DMS114 treated with DMSO at 0.1 percent for 48 hours (cell line): ENCODE results near the gene SOX30.

Experiments
- DNase-seq: peaks from one replicate; lab custom pipeline; 2025; ENCODE audit not compliant: unreplicated experiment; lab: John Stamatoyannopoulos, UW

Gene SOX30

GRCh38 chr5:157610990-157611389 lies 41.2 kb downstream of the SOX30 start:
- DNase-seq, result no peak

- no peak for DNase-seq
Measured at GRCh38 chr5:157608972-157609565, 43.2 kb downstream of the SOX30 start.

GRCh38 chr5:157607371-157608161 lies 44.7 kb downstream of the SOX30 start:
- no peak for DNase-seq

GRCh38 chr5:157606046-157606445 lies 46.2 kb downstream of the SOX30 start:
- no peak for DNase-seq

- DNase-seq, result no peak
Measured at GRCh38 chr5:157603333-157604190, 48.7 kb downstream of the SOX30 start.

- DNase-seq, result no peak
Measured at GRCh38 chr5:157602505-157602904, 49.7 kb downstream of the SOX30 start.

- DNase-seq, result no peak
Measured at GRCh38 chr5:157600252-157600651, 52.0 kb downstream of the SOX30 start.

GRCh38 chr5:157599565-157599964 lies 52.7 kb downstream of the SOX30 start:
- DNase-seq, result no peak

- DNase-seq, result no peak
Measured at GRCh38 chr5:157598350-157598936, 53.8 kb downstream of the SOX30 start.

- DNase-seq, result no peak
Measured at GRCh38 chr5:157597277-157597676, 55.0 kb downstream of the SOX30 start.

GRCh38 chr5:157596487-157596886 lies 55.8 kb downstream of the SOX30 start:
- no peak for DNase-seq

GRCh38 chr5:157594675-157595459 lies 57.4 kb downstream of the SOX30 start:
- no peak for DNase-seq

- no peak for DNase-seq
Measured at GRCh38 chr5:157594257-157594656, 58.0 kb downstream of the SOX30 start.

- DNase-seq, result no peak
Measured at GRCh38 chr5:157593052-157593757, 59.0 kb downstream of the SOX30 start.

GRCh38 chr5:157592594-157592993 lies 59.6 kb downstream of the SOX30 start:
- no peak for DNase-seq

GRCh38 chr5:157590478-157590877 lies 61.8 kb downstream of the SOX30 start:
- no peak for DNase-seq

GRCh38 chr5:157584628-157585027 lies 67.6 kb downstream of the SOX30 start:
- no peak for DNase-seq

GRCh38 chr5:157582731-157583620 lies 69.3 kb downstream of the SOX30 start:
- no peak for DNase-seq

- DNase-seq, result no peak
Measured at GRCh38 chr5:157581901-157582300, 70.3 kb downstream of the SOX30 start.
